Left lung (tissue), 10 donors: ENCODE results near the gene PALMD. TPM values are rescaled to one million over a fixed set of nuclear protein-coding genes. Genes with fewer than 3 reads are reported as not detected.

Experiments used
- ATAC-seq: fragments of 200-7000 bp; cut with Tn5 transposase; one replicate; pipeline ENCODE4 v1.9.1; 2020; ENCODE audit warnings: moderate library complexity
- DNase-seq, 4 donors: peaks; one replicate each; pipeline ENCODE4 v3.0.0-alpha.2; 2013 to 2020
- H3K27ac ChIP-seq, 2 donors: fragments of 200-600 bp; sonication (generic) in 1 of 2; one replicate each; pipeline versions ENCODE4 v1.5.0 to v1.8.0; 2020 to 2021
- H3K27me3 ChIP-seq, 2 donors: fragments of 200-600 bp; sonication (generic) in 1 of 2; one replicate each; pipeline versions ENCODE4 v1.5.0 to v1.8.0; 2020 to 2021
- H3K36me3 ChIP-seq, 2 donors: fragments of 200-600 bp; sonication (generic) in 1 of 2; one replicate each; pipeline versions ENCODE4 v1.5.0 to v1.8.0; 2020 to 2021
- H3K4me1 ChIP-seq, 2 donors: fragments of 200-600 bp; one replicate each; pipeline ENCODE4 v1.8.0; 2021
- H3K4me3 ChIP-seq, 2 donors: fragments of 200-600 bp; sonication (generic) in 1 of 2; one replicate each; pipeline versions ENCODE4 v1.5.0 to v1.8.0; 2020 to 2021; ENCODE audit warnings: mild to moderate bottlenecking in 1 of 2
- H3K9me3 ChIP-seq, 2 donors: fragments of 200-600 bp; sonication (generic) in 1 of 2; one replicate each; pipeline versions ENCODE4 v1.5.0 to v1.8.0; 2020 to 2021
- CTCF ChIP-seq, 2 donors: fragments of 200-600 bp; sonication (generic) in 1 of 2; IDR thresholded peaks; one replicate each; pipeline versions ENCODE4 v1.5.0 to v1.8.0; 2021; ENCODE audit warnings: antibody characterized with exemption in 2 of 2
- intact Hi-C, 2 donors: fragments of 100-400 bp; cut with DNase I; formaldehyde crosslinking; loops; one replicate each; pipeline versions ENCODE4 v1.11.2 to v1.14.2; 2022
- polyA plus RNA-seq, 6 donors: library from polyadenylated mRNA; unstranded; fragments of 120-200 nt; gene quantifications; one replicate each; pipeline ENCODE4 v1.2.1, GENCODE V29; 2013; ENCODE audit not compliant: insufficient read length in 6 of 6
- total RNA-seq, 2 donors: library from RNA; stranded (reverse); fragmentation: NEBNext Ultra II Directional; extraction: Animal tissue kit (Norgen Biotek cat#: 25700); gene quantifications; one replicate each; pipeline ENCODE4 v1.2.1, GENCODE V29; 2021
- donor health status: DM: no; HTN: yes; CAD: no.
- donor health status: DM: no; HTN: no; CAD: no.

Gene PALMD
- total and polyA plus RNA-seq, 8 donors, result 14.3 to 29.9 (median 26.1) TPM

- intact Hi-C loops, result no loop called here
- ATAC-seq, result no peak
- no peak for TF ChIP-seq CTCF (IDR thresholded peaks at IDR 0.05)
- Histone ChIP-seq H3K27me3 (no peaks in the 10 kb centered on the region), H3K4me1 (peaks cover 3 to 6% of the 10 kb centered on the region in 2 donors), H3K27ac (no peak overlapping the region), H3K4me3 (no peak overlapping the region), H3K9me3 (no peaks in the 10 kb centered on the region), H3K36me3 (no peaks in the 10 kb centered on the region)
- DNase-seq, result no peak
These were observed 2.7 kb upstream of the PALMD start for GRCh38 chr1:99643021-99643779.

- Histone ChIP-seq H3K4me1 (peaks cover 3 to 6% of the 10 kb centered on the region in 2 donors), H3K27me3 (no peaks in the 10 kb centered on the region), H3K9me3 (no peaks in the 10 kb centered on the region), H3K27ac (peak overlapping the region in 1 of 2 donors; percentile 86), H3K4me3 (no peak overlapping the region), H3K36me3 (no peaks in the 10 kb centered on the region)
- DNase-seq (no peak), ATAC-seq (peak; percentile 8)
- intact Hi-C loops, result no loop called here
- TF ChIP-seq CTCF (IDR thresholded peaks at IDR 0.05), result no peak
These were observed 1.5 kb upstream of the PALMD start for GRCh38 chr1:99644279-99645004.

GRCh38 chr1:99645203-99645602 lies 710 bp upstream of the PALMD start:
- no peak for TF ChIP-seq CTCF (IDR thresholded peaks at IDR 0.05)
- peak overlapping the region in 1 of 2 donors; percentile 28 for H3K4me3 ChIP-seq
- H3K27me3 ChIP-seq, result no peaks in the 10 kb centered on the region
- H3K27ac ChIP-seq, result peak overlapping the region; percentile 79 to 86
- intact Hi-C loops, result no loop called here
- peaks cover 3 to 6% of the 10 kb centered on the region in 2 donors for H3K4me1 ChIP-seq
- peak; percentile 73 for ATAC-seq
- no peaks in the 10 kb centered on the region for H3K36me3 ChIP-seq
- peak in 2 of 4 donors; percentile 53 to 61 for DNase-seq
- H3K9me3 ChIP-seq, result no peaks in the 10 kb centered on the region

GRCh38 chr1:99646868-99647267 lies 955 bp downstream of the PALMD start:
- ATAC-seq (no peak), DNase-seq (no peak)
- no peaks in the 10 kb centered on the region for H3K36me3 ChIP-seq
- peak overlapping the region; percentile 79 to 86 for H3K27ac ChIP-seq
- H3K4me3 ChIP-seq, result peak overlapping the region; percentile 12 to 28
- H3K27me3 ChIP-seq, result no peaks in the 10 kb centered on the region
- intact Hi-C loops, result no loop called here
- no peaks in the 10 kb centered on the region for H3K9me3 ChIP-seq
- H3K4me1 ChIP-seq, result peaks cover 3 to 6% of the 10 kb centered on the region in 2 donors
- no peak for TF ChIP-seq CTCF (IDR thresholded peaks at IDR 0.05)

- no peaks in the 10 kb centered on the region for H3K9me3 ChIP-seq
- DNase-seq (no peak), ATAC-seq (no peak)
- H3K4me3 ChIP-seq, result peak overlapping the region; percentile 12 to 28
- intact Hi-C loops, result no loop called here
- H3K27me3 ChIP-seq, result no peaks in the 10 kb centered on the region
- peaks cover 3 to 6% of the 10 kb centered on the region in 2 donors for H3K4me1 ChIP-seq
- no peak for TF ChIP-seq CTCF (IDR thresholded peaks at IDR 0.05)
- peak overlapping the region; percentile 79 to 86 for H3K27ac ChIP-seq
- no peaks in the 10 kb centered on the region for H3K36me3 ChIP-seq
These were observed 1.6 kb downstream of the PALMD start for GRCh38 chr1:99647490-99647889.
